Uterus (tissue), 2 donors: ENCODE measurements around the gene MTIF2.
"Not testable (repeated sequence)": the region's sequence is repeated elsewhere in the genome, so short reads cannot be mapped to it uniquely, and the experiment has no call there.

Experiments used
- CTCF ChIP-seq, 4 experiments: fragments of 200-600 bp in 2 of 4; fragments of 450-650 bp in 2 of 4; sonication (generic) in 2 of 4; IDR thresholded peaks; one replicate each; pipeline ENCODE4 v1.5.1; 2016 to 2019; ENCODE audit warnings: antibody characterized with exemption in 4 of 4, mild to moderate bottlenecking in 2 of 4, moderate library complexity in 1 of 4
- POLR2A ChIP-seq, 2 donors: fragments of 450-650 bp; IDR thresholded peaks; one replicate each; pipeline ENCODE4 v1.6.1; 2016; ENCODE audit warnings: antibody characterized with exemption in 2 of 2, mild to moderate bottlenecking in 1 of 2, moderate library complexity in 1 of 2

- not testable (repeated sequence) for TF ChIP-seq CTCF, POLR2A (IDR thresholded peaks at IDR 0.05)
Observed at GRCh38 chr2:55191888-55192287, 77.1 kb downstream of the MTIF2 start.
